SW 1271 (cell line): ENCODE measurements around the gene LRMDA.

Experiments
- DNase-seq, 2 experiments: peaks; one replicate each; lab custom pipeline; 2025; lab: John Stamatoyannopoulos, UW

The LRMDA gene

GRCh38 chr10:75957314-75958120 is 526.1 kb downstream of the LRMDA start:
- no peak for DNase-seq

- peak; percentile 6 to 18 for DNase-seq
Observed at GRCh38 chr10:75959209-75959608, 527.8 kb downstream of the LRMDA start.

GRCh38 chr10:75959912-75960311 is 528.5 kb downstream of the LRMDA start:
- DNase-seq, result no peak

- no peak for DNase-seq
Observed at GRCh38 chr10:75962395-75963061, 531.1 kb downstream of the LRMDA start.

GRCh38 chr10:75967491-75967890 is 536.1 kb downstream of the LRMDA start:
- DNase-seq, result no peak

GRCh38 chr10:75969031-75969430 is 537.6 kb downstream of the LRMDA start:
- no peak for DNase-seq

GRCh38 chr10:75971402-75972211 is 540.2 kb downstream of the LRMDA start:
- DNase-seq, result no peak

- DNase-seq, result no peak
Observed at GRCh38 chr10:75972491-75973276, 541.3 kb downstream of the LRMDA start.

- DNase-seq, result no peak
Observed at GRCh38 chr10:75974080-75974479, 542.7 kb downstream of the LRMDA start.

GRCh38 chr10:75976681-75977080 is 545.3 kb downstream of the LRMDA start:
- no peak for DNase-seq

- no peak for DNase-seq
Observed at GRCh38 chr10:75977139-75977538, 545.7 kb downstream of the LRMDA start.

GRCh38 chr10:75978213-75978612 is 546.8 kb downstream of the LRMDA start:
- no peak for DNase-seq

- no peak for DNase-seq
Observed at GRCh38 chr10:75980419-75981002, 549.1 kb downstream of the LRMDA start.

- DNase-seq, result no peak
Observed at GRCh38 chr10:75982611-75983369, 551.4 kb downstream of the LRMDA start.

GRCh38 chr10:75984067-75984466 is 552.6 kb downstream of the LRMDA start:
- DNase-seq, result no peak

GRCh38 chr10:75987616-75988015 is 556.2 kb downstream of the LRMDA start:
- no peak for DNase-seq

GRCh38 chr10:75994357-75995040 is 563.1 kb downstream of the LRMDA start:
- DNase-seq, result no peak

- DNase-seq, result no peak
Observed at GRCh38 chr10:75995041-75995430, 563.6 kb downstream of the LRMDA start.

GRCh38 chr10:75995720-75996119 is 564.3 kb downstream of the LRMDA start:
- no peak for DNase-seq

- no peak for DNase-seq
Observed at GRCh38 chr10:75999001-75999400, 567.6 kb downstream of the LRMDA start.
